T-helper 17 cell (primary cell): ENCODE measurements around the gene TCP1. TPM values are rescaled to one million over a fixed set of nuclear protein-coding genes. Genes with fewer than 3 reads are reported as not detected.
"Not testable (repeated sequence)": the region's sequence is repeated elsewhere in the genome, so short reads cannot be mapped to it uniquely, and the experiment has no call there.

ENCODE experiments used
- ATAC-seq: fragments of 150-1000 bp; cut with Tn5 transposase; 2 replicates; pipeline ENCODE4 v1.10.0; 2021; ENCODE audit warnings: mild to moderate bottlenecking, moderate library complexity
- DNase-seq, 3 donors: peaks; one replicate each; pipeline versions ENCODE4 v3.0.0 to v3.0.0-alpha.2; 2020 to 2021
- H3K9me3 ChIP-seq: one replicate; pipeline ENCODE4 v1.7.0; 2013; ENCODE audit warnings: low read length, mild to moderate bottlenecking; ENCODE audit not compliant: control insufficient read depth, poor library complexity, severe bottlenecking
- H3K27ac Mint-ChIP-seq: one replicate; pipeline ENCODE4 v1.8.0; 2022; ENCODE audit warnings: mild to moderate bottlenecking, moderate library complexity, mixed read lengths
- H3K27me3 Mint-ChIP-seq: one replicate; pipeline ENCODE4 v1.8.0; 2022; ENCODE audit warnings: mixed read lengths
- H3K36me3 Mint-ChIP-seq: one replicate; pipeline ENCODE4 v1.8.0; 2022; ENCODE audit warnings: low read depth, mixed read lengths
- H3K4me1 Mint-ChIP-seq: one replicate; pipeline ENCODE4 v1.8.0; 2022; ENCODE audit warnings: mild to moderate bottlenecking, mixed read lengths
- H3K4me3 Mint-ChIP-seq: one replicate; pipeline ENCODE4 v1.8.0; 2022; ENCODE audit warnings: mild to moderate bottlenecking, moderate library complexity, mixed read lengths
- total RNA-seq, 4 donors: library from RNA in 2 of 4; stranded (reverse) in 2 of 4; gene quantifications; one replicate each; pipeline ENCODE4 v1.2.3 and lab custom pipeline; 2022 to 2026

TCP1 gene
- total RNA-seq, 2 donors from 2014 or later: 195 to 196 TPM

DNA sequence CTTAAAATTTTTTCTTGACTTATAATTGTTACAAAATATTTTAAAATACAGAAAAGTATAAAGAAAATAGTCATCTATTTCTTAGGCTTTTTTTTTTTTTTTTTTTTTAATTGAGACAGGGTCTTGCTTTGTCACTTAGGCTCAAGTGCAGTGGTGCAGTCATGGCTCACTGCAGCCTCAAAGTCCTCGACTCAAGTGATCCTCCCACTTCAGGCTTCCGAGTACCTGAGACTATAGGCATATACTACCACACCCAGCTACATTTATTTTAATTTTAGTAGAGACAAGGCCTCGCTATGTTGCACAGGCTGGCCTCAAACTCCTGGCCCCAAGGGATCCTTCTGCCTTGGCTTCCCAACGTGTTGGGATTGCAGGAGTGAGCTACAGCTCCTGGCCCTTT, 32.9 kb downstream of the TCP1 start:
- Mint-ChIP-seq H3K36me3 (peaks cover 3% of the 10 kb centered on the region), H3K4me3 (no peak overlapping the region)
- no peak for ATAC-seq

DNA sequence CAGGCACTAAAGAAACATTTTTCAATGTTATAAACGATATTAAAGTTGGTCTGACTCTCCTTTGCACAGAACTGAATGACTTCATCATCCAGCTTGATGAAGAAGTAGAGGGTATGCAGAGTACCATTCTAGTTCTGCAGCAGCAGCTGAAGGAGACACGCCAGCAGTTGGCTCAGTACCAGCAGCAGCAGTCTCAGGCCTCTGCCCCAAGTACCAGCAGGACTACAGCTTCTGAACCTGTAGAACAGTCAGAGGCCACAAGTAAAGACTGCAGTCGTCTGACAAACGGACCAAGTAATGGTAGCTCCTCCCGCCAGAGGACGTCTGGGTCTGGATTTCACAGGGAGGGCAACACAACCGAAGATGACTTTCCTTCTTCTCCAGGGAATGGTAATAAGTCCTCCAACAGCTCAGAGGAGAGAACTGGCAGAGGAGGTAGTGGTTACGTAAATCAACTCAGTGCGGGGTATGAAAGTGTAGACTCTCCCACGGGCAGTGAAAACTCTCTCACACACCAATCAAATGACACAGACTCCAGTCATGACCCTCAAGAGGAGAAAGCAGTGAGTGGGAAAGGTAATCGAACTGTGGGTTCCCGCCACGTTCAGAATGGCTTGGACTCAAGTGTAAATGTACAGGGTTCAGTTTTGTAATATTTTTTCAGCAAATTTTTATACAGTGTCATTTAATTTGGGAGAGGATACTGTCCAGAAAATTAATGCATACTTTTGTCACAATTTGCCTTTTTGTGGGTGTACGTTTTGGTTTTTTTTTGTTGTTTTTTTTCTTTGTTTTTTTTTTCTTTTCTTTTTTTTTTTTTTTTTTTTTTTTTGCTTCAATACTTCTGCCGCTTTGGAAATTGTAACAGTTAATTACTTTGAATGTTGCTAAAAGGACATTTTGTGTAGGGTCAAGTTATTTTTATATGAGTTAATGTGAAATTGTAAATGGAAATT, 34.2 kb downstream of the TCP1 start:
- H3K4me1 Mint-ChIP-seq: peaks cover 8% of the 10 kb centered on the region
- DNase-seq (no peak), ATAC-seq (no peak)
- no peaks in the 10 kb centered on the region for H3K27me3 Mint-ChIP-seq
- H3K27ac Mint-ChIP-seq: peak overlapping the region; percentile 41
- H3K4me3 Mint-ChIP-seq: no peak overlapping the region
- H3K36me3 Mint-ChIP-seq: peaks cover 3% of the 10 kb centered on the region
- no peaks in the 10 kb centered on the region for H3K9me3 ChIP-seq

More for the DNA sequence above, 32.9 kb downstream of the TCP1 start:
- no peak for DNase-seq
- H3K4me1 Mint-ChIP-seq: peaks cover 19% of the 10 kb centered on the region
- H3K27ac Mint-ChIP-seq: no peak overlapping the region
- H3K27me3 Mint-ChIP-seq: no peaks in the 10 kb centered on the region
- H3K9me3 ChIP-seq: no peaks in the 10 kb centered on the region

DNA sequence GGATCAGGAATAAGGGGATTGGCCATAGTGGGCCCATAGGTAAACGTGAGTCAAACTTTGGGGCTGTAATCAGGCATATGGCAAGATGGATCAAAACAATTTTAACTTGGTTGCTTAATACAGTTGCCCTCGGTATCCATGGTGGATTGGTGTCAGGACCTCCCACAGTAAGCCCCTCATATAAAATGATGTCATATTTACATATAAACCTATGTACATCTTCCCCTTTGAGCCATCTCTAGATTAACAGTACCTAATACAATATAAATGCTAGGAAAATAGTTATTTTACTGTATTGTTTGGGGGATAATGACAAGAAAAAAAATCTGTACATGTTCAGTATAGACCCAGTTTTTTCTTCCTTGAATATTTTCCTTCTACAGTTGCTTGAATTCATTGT, 35.0 kb downstream of the TCP1 start:
- Mint-ChIP-seq H3K4me1 (peaks cover 2% of the 10 kb centered on the region), H3K27ac (peak overlapping the region; percentile 54), H3K4me3 (no peak overlapping the region), H3K36me3 (peaks cover 6% of the 10 kb centered on the region), H3K27me3 (no peaks in the 10 kb centered on the region)
- no peaks in the 10 kb centered on the region for H3K9me3 ChIP-seq
- no peak for DNase-seq
- ATAC-seq: no peak

DNA sequence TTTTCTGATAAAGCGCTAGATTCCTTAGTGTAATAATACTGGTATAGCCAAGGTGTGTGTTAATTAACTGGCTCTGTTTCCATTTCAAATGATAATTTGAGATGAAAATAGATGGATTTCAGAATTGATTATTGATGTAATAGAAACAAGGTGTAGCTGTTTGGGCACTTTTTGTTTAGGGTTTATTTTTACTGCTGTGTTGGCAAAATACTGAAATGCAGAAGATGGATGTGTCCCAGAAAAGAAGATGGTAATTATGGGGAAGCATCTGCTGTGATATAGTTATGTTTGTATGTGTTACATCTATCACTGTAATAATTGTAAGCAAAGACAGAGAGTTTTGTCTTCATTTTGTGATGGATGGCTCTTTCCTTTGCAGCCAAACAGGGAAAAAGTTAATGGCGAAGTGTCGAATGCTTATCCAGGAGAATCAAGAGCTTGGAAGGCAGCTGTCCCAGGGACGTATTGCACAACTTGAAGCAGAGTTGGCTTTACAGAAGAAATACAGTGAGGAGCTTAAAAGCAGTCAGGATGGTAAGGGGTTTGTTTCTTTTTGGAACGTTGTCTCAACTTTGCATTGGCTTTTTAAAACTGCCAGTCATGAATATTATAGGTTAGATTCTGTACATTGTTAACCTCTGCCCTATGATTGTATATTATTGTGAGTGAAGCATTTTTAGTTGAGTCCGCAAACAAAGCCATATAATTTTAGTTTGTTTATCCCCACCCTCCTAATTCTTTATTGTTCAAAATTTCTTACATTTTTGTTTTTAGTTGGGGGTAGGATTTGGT, 36.1 kb downstream of the TCP1 start:
- Mint-ChIP-seq H3K27me3 (no peaks in the 10 kb centered on the region), H3K36me3 (peaks cover 3% of the 10 kb centered on the region), H3K4me1 (peaks cover 2% of the 10 kb centered on the region), H3K27ac (peak overlapping the region; percentile 54), H3K4me3 (no peak overlapping the region)
- DNase-seq (no peak), ATAC-seq (no peak)
- no peaks in the 10 kb centered on the region for H3K9me3 ChIP-seq

DNA sequence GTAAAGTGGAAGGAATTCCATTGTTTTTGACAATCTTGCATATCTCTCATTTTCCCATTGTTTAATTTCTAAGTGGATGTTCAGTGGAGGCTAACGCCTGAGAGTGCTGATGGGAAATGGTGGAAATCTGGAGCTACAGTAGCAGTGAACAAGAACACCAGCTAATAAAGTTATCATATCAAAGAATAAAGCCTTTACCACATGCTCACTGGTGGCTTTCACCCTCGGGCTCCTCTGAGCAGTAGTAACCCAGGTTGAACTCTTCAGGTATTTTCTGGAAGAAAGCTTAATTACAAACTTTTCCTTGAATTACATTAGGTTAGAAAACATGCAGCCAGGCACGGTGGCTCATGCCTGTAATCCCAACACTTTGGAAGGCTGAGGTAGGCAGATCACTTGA, 38.0 kb downstream of the TCP1 start:
- DNase-seq (no peak), ATAC-seq (no peak)
- no peaks in the 10 kb centered on the region for H3K27me3 Mint-ChIP-seq
- peaks cover 3% of the 10 kb centered on the region for H3K36me3 Mint-ChIP-seq
- peaks cover 2% of the 10 kb centered on the region for H3K4me1 Mint-ChIP-seq
- no peaks in the 10 kb centered on the region for H3K9me3 ChIP-seq
- H3K27ac Mint-ChIP-seq: no peak overlapping the region
- peak overlapping the region; percentile 33 for H3K4me3 Mint-ChIP-seq

DNA sequence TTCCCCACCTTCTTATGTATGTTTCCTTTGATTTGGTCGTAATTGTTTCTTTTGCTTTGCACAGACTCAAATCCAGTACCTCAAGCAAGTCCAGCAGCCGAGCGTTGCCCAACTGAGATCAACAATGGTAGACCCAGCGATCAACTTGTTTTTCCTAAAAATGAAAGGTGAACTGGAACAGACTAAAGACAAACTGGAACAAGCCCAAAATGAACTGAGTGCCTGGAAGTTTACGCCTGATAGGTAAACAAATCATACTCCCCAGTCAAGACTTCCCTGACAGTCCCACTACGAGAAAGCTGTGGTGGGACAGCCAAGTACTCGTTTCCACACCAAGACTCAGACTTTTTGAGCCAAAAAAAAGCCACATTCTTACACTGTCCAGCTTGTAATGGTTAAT, 41.3 kb downstream of the TCP1 start:
- not testable (repeated sequence) for H3K4me3 Mint-ChIP-seq, H3K27me3 Mint-ChIP-seq, DNase-seq, H3K27ac Mint-ChIP-seq, ATAC-seq, H3K9me3 ChIP-seq
- H3K4me1 Mint-ChIP-seq: peaks cover 13% of the 10 kb centered on the region
- H3K36me3 Mint-ChIP-seq: peaks cover 17% of the 10 kb centered on the region

DNA sequence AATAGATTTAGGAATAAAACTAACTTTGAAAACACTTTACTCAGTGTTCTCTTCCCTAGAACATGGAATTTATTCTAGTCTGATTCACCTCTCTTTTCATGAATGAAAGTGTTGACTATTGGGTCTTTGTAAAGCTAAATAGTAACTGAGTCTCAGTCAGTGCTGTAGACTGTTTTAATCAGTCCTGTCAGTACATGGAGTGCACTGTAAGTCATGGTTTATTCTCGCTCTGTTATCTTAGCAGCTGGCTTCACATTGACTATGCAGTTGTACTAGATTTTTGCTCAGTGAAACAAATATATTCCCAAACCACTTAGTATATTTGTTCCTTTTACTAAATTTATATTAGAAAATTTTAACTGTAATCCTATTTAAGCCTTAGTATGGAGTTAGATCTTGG, 42.6 kb downstream of the TCP1 start:
- H3K9me3 ChIP-seq: no peaks in the 10 kb centered on the region
- Mint-ChIP-seq H3K27me3 (no peaks in the 10 kb centered on the region), H3K36me3 (peaks cover 17% of the 10 kb centered on the region), H3K4me1 (peaks cover 13% of the 10 kb centered on the region), H3K27ac (no peak overlapping the region), H3K4me3 (no peak overlapping the region)
- ATAC-seq (no peak), DNase-seq (no peak)

DNA sequence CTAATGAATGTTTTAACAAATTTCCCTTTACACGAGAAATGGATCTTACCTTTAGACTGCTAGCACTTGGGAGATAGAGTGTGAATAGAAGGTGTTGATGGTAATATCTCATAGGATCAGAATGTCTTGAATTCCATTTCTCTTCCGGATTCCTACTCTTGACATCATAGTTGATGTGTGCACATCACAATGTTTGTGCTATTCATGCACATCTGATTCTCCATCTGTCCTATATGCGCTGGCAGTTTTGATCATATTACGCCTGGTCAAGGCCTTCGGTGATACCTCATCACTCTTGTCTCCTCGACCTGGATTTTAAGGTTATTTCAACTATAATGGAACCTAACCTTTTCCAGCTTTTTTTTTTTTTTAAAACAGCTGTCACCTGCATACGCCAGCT, 44.3 kb downstream of the TCP1 start:
- ATAC-seq (no peak), DNase-seq (no peak)
- H3K27ac Mint-ChIP-seq: peak overlapping the region; percentile 87
- H3K9me3 ChIP-seq: no peaks in the 10 kb centered on the region
- H3K4me3 Mint-ChIP-seq: no peak overlapping the region
- H3K4me1 Mint-ChIP-seq: peaks cover 20% of the 10 kb centered on the region
- peaks cover 17% of the 10 kb centered on the region for H3K36me3 Mint-ChIP-seq
- no peaks in the 10 kb centered on the region for H3K27me3 Mint-ChIP-seq

DNA sequence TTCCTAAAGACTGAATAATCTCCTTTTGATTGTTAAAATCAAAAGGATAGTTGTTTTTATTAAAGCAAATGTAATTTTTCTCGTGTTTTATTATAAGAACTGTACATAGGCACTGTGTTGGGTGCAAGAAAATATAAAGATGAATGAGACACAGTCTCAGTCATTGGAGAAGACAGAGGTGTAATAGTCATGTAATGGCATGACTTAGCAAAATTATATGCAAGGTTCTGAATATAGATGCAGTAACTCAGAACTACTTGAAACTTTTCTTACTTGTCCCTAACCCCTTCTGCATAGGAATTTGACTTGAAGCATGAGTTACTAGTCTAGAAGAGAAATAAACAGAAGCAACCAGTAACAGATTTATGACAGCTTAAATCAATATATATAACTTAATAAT, 47.2 kb downstream of the TCP1 start:
- DNase-seq: no peak
- Mint-ChIP-seq H3K36me3 (peaks cover 14% of the 10 kb centered on the region), H3K4me1 (peaks cover 30% of the 10 kb centered on the region), H3K4me3 (no peak overlapping the region), H3K27me3 (no peaks in the 10 kb centered on the region), H3K27ac (no peak overlapping the region)
- ATAC-seq: no peak
- H3K9me3 ChIP-seq: no peaks in the 10 kb centered on the region

DNA sequence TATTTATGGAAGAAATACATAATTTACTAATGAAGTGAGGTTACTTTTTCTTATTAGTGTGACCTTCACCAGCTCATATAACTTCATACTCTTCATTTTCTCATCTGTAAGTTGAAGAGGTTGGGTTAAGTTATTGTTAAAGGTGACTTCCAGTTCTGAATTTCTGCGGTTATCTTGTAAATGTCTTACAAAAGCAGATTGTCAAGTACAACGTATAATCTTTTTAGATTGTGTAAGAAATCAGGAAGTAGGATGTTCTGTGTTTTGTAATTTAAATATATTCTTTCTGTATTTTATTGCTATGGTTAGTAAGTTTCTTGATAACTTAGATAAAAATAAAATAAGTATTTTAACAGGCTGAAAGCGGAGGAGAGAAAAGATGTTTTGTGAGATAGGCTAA, 50.1 kb downstream of the TCP1 start:
- H3K36me3 Mint-ChIP-seq: no peaks in the 10 kb centered on the region
- no peak for DNase-seq
- no peaks in the 10 kb centered on the region for H3K27me3 Mint-ChIP-seq

DNA sequence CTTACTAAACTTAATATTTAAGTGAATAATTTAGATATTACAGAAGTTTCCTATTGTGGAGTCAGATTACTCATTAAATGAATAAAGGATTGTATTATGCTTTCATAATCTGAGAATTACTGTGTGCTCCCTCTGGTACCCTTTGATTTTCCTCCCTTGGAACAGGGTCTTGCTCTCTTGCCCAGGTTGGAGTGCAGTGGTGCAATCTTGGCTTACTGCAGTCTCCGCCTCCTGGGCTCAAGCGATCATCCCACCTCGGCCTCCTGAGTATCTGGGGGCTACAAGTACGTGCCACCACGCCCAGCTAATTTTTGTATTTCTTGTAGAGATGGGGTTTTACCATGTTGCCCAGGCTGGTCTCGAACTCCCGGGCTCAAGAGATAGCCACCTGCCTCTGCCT, 52.5 kb downstream of the TCP1 start:
- Mint-ChIP-seq H3K27me3 (no peaks in the 10 kb centered on the region), H3K4me1 (peaks cover 25% of the 10 kb centered on the region), H3K36me3 (no peaks in the 10 kb centered on the region), H3K27ac (no peak overlapping the region), H3K4me3 (no peak overlapping the region)
- no peaks in the 10 kb centered on the region for H3K9me3 ChIP-seq
- no peak for DNase-seq
- no peak for ATAC-seq

More for the DNA sequence above, 50.1 kb downstream of the TCP1 start:
- Mint-ChIP-seq H3K4me3 (no peak overlapping the region), H3K27ac (no peak overlapping the region), H3K4me1 (peaks cover 20% of the 10 kb centered on the region)
- no peaks in the 10 kb centered on the region for H3K9me3 ChIP-seq
- no peak for ATAC-seq

DNA sequence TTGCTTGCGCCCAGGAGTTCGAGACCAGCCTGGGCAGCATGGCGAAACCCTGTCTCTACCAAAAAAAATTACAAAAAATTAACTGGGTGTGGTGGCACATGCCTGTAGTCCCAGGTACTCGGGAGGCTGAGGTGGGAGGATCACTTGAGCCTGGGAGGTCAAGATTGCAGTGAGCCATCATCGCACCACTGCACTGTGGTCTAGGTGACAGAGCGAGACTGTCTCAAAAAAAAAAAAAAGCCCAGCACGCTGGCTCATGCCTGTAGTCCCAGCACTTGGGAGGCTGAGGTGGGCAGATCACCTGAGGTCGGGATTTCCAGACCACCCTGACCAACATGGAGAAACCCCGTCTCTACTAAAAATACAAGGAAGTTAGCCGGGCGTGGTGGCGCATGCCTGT, 56.0 kb downstream of the TCP1 start:
- H3K36me3 Mint-ChIP-seq, DNase-seq, H3K27me3 Mint-ChIP-seq, ATAC-seq, H3K4me3 Mint-ChIP-seq, H3K9me3 ChIP-seq: not testable (repeated sequence)
- Mint-ChIP-seq H3K27ac (peak overlapping the region; percentile 72), H3K4me1 (peaks cover 39% of the 10 kb centered on the region)

DNA sequence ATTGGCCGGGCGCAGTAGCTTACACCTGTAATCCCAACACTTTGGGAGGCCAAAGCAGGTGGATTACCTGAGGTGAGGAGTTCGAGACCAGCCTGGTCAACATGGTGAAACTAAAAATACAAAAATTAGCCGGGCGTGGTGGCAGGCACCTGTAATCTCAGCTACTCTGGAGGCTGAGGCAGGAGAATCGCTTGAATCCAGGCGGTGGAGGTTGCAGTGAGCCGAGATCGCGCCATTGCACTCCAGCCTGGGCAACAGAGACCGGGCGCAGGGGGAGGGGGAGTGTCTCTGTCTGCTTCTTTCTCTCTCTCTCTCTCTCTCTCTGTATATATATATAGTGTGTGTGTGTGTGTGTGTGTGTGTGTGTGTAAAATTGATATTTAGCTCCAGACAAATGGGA, 56.9 kb downstream of the TCP1 start:
- peaks cover 31% of the 10 kb centered on the region for H3K4me1 Mint-ChIP-seq
- H3K27ac Mint-ChIP-seq: peak overlapping the region; percentile 72
- H3K36me3 Mint-ChIP-seq, H3K27me3 Mint-ChIP-seq, DNase-seq, H3K9me3 ChIP-seq, ATAC-seq: not testable (repeated sequence)
- H3K4me3 Mint-ChIP-seq: peak overlapping the region; percentile 66
